K562 (cell line): ENCODE results near the gene C4orf17. TPM values are rescaled to one million over a fixed set of nuclear protein-coding genes. Genes with fewer than 3 reads are reported as not detected.

Experiments
- ARHGAP35 ChIP-seq: fragments of 450-650 bp; IDR thresholded peaks from 2 replicates; pipeline ENCODE4 v1.6.1; 2018; ENCODE audit not compliant: partially characterized antibody
- BRD9 ChIP-seq: fragments of 450-650 bp; IDR thresholded peaks from 2 replicates; pipeline ENCODE4 v1.6.1; 2018; ENCODE audit warnings: low read depth; ENCODE audit not compliant: partially characterized antibody
- DDX20 ChIP-seq: fragments of 450-650 bp; IDR thresholded peaks from 2 replicates; pipeline ENCODE4 v1.6.1; 2016; ENCODE audit warnings: missing genetic modification characterization, low read depth, mild to moderate bottlenecking, missing compliant biosample characterization, moderate library complexity
- E2F4 ChIP-seq: sonication (generic); formaldehyde crosslinking; IDR thresholded peaks from 2 replicates; pipeline ENCODE4 v1.8.0; 2022; ENCODE audit warnings: mild to moderate bottlenecking, low read depth, missing genetic modification reagents
- EZH2 ChIP-seq: IDR thresholded peaks from 2 replicates; pipeline ENCODE4 v1.6.1; 2012; ENCODE audit warnings: low read depth, mild to moderate bottlenecking, inconsistent platforms, low read length, borderline replicate concordance
- HDGF ChIP-seq: fragments of 450-650 bp; IDR thresholded peaks from 2 replicates; pipeline ENCODE4 v1.6.1; 2016
- HNRNPH1 ChIP-seq: fragments of 200-400 bp; formaldehyde crosslinking; optimal IDR thresholded peaks from 2 replicates; pipeline ENCODE3; 2017; ENCODE audit warnings: low read depth, mild to moderate bottlenecking, low read length, moderate library complexity
- KAT8 ChIP-seq: fragments of 450-650 bp; IDR thresholded peaks from 2 replicates; pipeline ENCODE4 v1.6.1; 2016; ENCODE audit warnings: low read depth, mild to moderate bottlenecking
- KLF10 ChIP-seq: fragments of 250-450 bp; sonication (Bioruptor Pico); IDR thresholded peaks from 2 replicates; pipeline ENCODE4 v1.6.1; 2021; ENCODE audit warnings: matching md5 sums
- MAFF ChIP-seq: IDR thresholded peaks from 2 replicates; pipeline ENCODE4 v1.6.1; 2012; ENCODE audit warnings: low read length, improper control_type of control experiment
- MCM7 ChIP-seq, 2 experiments: fragments of 450-650 bp; IDR thresholded peaks; 2 replicates each; pipeline ENCODE4 v1.6.1; 2016 to 2018
- MED1 ChIP-seq: sonication (generic); formaldehyde crosslinking; IDR thresholded peaks from 2 replicates; pipeline ENCODE4 v1.8.1; 2023; ENCODE audit warnings: missing genetic modification reagents, borderline replicate concordance
- NR2F6 ChIP-seq: fragments of 450-650 bp; formaldehyde crosslinking; IDR thresholded peaks from 2 replicates; pipeline ENCODE4 v1.4.0; 2020; ENCODE audit warnings: mild to moderate bottlenecking
- PHB ChIP-seq: fragments of 250-450 bp; sonication (Bioruptor Pico); IDR thresholded peaks from 2 replicates; pipeline ENCODE4 v1.5.0; 2021
- POU5F1 ChIP-seq: fragments of 150-350 bp; IDR thresholded peaks from 2 replicates; pipeline ENCODE4 v1.6.1; 2014; ENCODE audit warnings: borderline replicate concordance, low read length, low read depth, mild to moderate bottlenecking; ENCODE audit not compliant: partially characterized antibody
- RBM39 ChIP-seq: fragments of 200-400 bp; formaldehyde crosslinking; optimal IDR thresholded peaks from 2 replicates; pipeline ENCODE3; 2018; ENCODE audit warnings: low read depth, low read length
- SIRT6 ChIP-seq: IDR thresholded peaks from one replicate; pipeline ENCODE4 v1.6.1; 2012; ENCODE audit warnings: low read depth, mild to moderate bottlenecking, control low read depth, inconsistent platforms, low read length, moderate library complexity
- SMAD3 ChIP-seq: fragments of 450-650 bp; formaldehyde crosslinking; conservative IDR thresholded peaks from 2 replicates; pipeline ENCODE4 v1.4.0; 2020; ENCODE audit warnings: mild to moderate bottlenecking
- SRSF3 ChIP-seq: fragments of 200-400 bp; formaldehyde crosslinking; IDR thresholded peaks from 2 replicates; pipeline ENCODE4 v1.6.1; 2016; ENCODE audit warnings: mild to moderate bottlenecking, low read length, moderate library complexity; ENCODE audit not compliant: insufficient read depth
- TCF7L2 ChIP-seq: fragments of 150-350 bp; IDR thresholded peaks from 2 replicates; pipeline ENCODE4 v1.6.1; 2016; ENCODE audit warnings: low read depth, mild to moderate bottlenecking, low read length, moderate library complexity
- ZFX ChIP-seq: sonication (generic); formaldehyde crosslinking; IDR thresholded peaks from 2 replicates; pipeline ENCODE4 v1.8.0; 2022; ENCODE audit warnings: mild to moderate bottlenecking, missing genetic modification reagents, moderate library complexity
- ZKSCAN3 ChIP-seq: fragments of 250-450 bp; sonication (Bioruptor Pico); IDR thresholded peaks from 2 replicates; pipeline ENCODE4 v1.4.0; 2020
- ZNF134 ChIP-seq: fragments of 250-450 bp; sonication (Bioruptor Pico); conservative IDR thresholded peaks from 2 replicates; pipeline ENCODE4 v1.4.0; 2020
- ZNF140 ChIP-seq: fragments of 250-450 bp; sonication (Bioruptor Pico); IDR thresholded peaks from 2 replicates; pipeline ENCODE4 v1.8.0; 2021; ENCODE audit warnings: moderate library complexity, mild to moderate bottlenecking, inconsistent platforms
- ZNF24 ChIP-seq: fragments of 450-650 bp; IDR thresholded peaks from 2 replicates; pipeline ENCODE4 v1.6.1; 2016
- ZNF586 ChIP-seq: fragments of 450-650 bp; formaldehyde crosslinking; conservative IDR thresholded peaks from 2 replicates; pipeline ENCODE4 v1.4.0; 2020; ENCODE audit warnings: mild to moderate bottlenecking, moderate library complexity
- polyA plus RNA-seq, 8 experiments: library from polyadenylated mRNA; depleted of rRNA in 4 of 8; stranded (reverse) in 5 of 8; unstranded in 3 of 8; fragments of >200 nt; fragmentation: Nextera tagmentation in 2 of 8; fragmentation: Illumina TruSeq in 1 of 8; extraction: Ambion mirVana in 2 of 8; extraction: Trizol in 1 of 8; gene quantifications; 2 replicates each; pipeline versions ENCODE4 v1.2.1 to v1.2.3, GENCODE V29; 2011 to 2014; ENCODE audit warnings: inconsistent platforms in 1 of 8, missing spikeins in 1 of 8
- total RNA-seq, 7 experiments: library from RNA; depleted of rRNA in 6 of 7; stranded (reverse); fragments of >200 nt in 6 of 7; fragmentation: Illumina TruSeq in 2 of 7; extraction: Trizol in 2 of 7; gene quantifications; 2 replicates each; pipeline versions ENCODE4 v1.2.1 to v1.2.3, GENCODE V29; 2011 to 2021; ENCODE audit warnings: low replicate concordance in 1 of 7
- TF ChIP-seq, protein P1 (sequence below): sonication (generic); formaldehyde crosslinking; IDR thresholded peaks from 2 replicates; pipeline ENCODE4 v1.8.0; 2023; ENCODE audit warnings: mild to moderate bottlenecking, missing genetic modification reagents

The C4orf17 gene
- total and polyA plus RNA-seq, 9 of the 15 experiments (the other 6 are each of a cell fraction or from before 2014, with no cell fraction given), result not detected

GRCh38 chr4:99563310-99564186, 52.7 kb downstream of the C4orf17 start, which contains the start of gene TRMT10A (continued):
- TF ChIP-seq E2F4 (CRISPR knock-in tag), result no peak
- no peak for TF ChIP-seq MAFF
- no peak for TF ChIP-seq MCM7 (IDR thresholded peaks at IDR 0.05)
- TF ChIP-seq RBM39, result no peak
- no peak for TF ChIP-seq SMAD3 (CRISPR knock-in tag)
- TF ChIP-seq PHB, result no peak
- no peak for TF ChIP-seq BRD9
- TF ChIP-seq SRSF3, result no peak
- no peak for TF ChIP-seq HNRNPH1
- no peak for TF ChIP-seq KLF10 (CRISPR knock-in tag)
- TF ChIP-seq MED1 (CRISPR knock-in tag), result no peak
- no peak for TF ChIP-seq EZH2
- TF ChIP-seq, protein P1, sequence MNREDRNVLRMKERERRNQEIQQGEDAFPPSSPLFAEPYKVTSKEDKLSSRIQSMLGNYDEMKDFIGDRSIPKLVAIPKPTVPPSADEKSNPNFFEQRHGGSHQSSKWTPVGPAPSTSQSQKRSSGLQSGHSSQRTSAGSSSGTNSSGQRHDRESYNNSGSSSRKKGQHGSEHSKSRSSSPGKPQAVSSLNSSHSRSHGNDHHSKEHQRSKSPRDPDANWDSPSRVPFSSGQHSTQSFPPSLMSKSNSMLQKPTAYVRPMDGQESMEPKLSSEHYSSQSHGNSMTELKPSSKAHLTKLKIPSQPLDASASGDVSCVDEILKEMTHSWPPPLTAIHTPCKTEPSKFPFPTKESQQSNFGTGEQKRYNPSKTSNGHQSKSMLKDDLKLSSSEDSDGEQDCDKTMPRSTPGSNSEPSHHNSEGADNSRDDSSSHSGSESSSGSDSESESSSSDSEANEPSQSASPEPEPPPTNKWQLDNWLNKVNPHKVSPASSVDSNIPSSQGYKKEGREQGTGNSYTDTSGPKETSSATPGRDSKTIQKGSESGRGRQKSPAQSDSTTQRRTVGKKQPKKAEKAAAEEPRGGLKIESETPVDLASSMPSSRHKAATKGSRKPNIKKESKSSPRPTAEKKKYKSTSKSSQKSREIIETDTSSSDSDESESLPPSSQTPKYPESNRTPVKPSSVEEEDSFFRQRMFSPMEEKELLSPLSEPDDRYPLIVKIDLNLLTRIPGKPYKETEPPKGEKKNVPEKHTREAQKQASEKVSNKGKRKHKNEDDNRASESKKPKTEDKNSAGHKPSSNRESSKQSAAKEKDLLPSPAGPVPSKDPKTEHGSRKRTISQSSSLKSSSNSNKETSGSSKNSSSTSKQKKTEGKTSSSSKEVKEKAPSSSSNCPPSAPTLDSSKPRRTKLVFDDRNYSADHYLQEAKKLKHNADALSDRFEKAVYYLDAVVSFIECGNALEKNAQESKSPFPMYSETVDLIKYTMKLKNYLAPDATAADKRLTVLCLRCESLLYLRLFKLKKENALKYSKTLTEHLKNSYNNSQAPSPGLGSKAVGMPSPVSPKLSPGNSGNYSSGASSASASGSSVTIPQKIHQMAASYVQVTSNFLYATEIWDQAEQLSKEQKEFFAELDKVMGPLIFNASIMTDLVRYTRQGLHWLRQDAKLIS, result no peak
- TF ChIP-seq ZNF586, result no peak
- TF ChIP-seq KAT8, result no peak
- no peak for TF ChIP-seq HDGF
- TF ChIP-seq SIRT6, result no peak
- peak; percentile 96 for TF ChIP-seq ZFX (CRISPR knock-in tag)
- 0 out of 2 replicates have a peak, but pooled peaks have one; percentile 13 for TF ChIP-seq TCF7L2
- TF ChIP-seq ZNF134 (CRISPR knock-in tag), result no peak
- no peak for TF ChIP-seq POU5F1
- no peak for TF ChIP-seq NR2F6
- TF ChIP-seq DDX20, result no peak
- no peak for TF ChIP-seq ZKSCAN3 (CRISPR knock-in tag)
- TF ChIP-seq ZNF24, result peak; percentile 74; the same call in 1 of the 2 replicates
- no peak for TF ChIP-seq ZNF140
- no peak for TF ChIP-seq ARHGAP35
